Neural progenitor cell (in vitro differentiated cells): ENCODE data around the gene EPDR1.

Experiments used
- CTCF ChIP-seq: fragments of 200-600 bp; sonication (generic); IDR thresholded peaks from 2 replicates; pipeline ENCODE4 v1.5.1; 2017; ENCODE audit warnings: antibody characterized with exemption, mild to moderate bottlenecking
- EZH2 ChIP-seq: fragments of 200-600 bp; sonication (generic); IDR thresholded peaks from 2 replicates; pipeline ENCODE4 v1.6.1; 2017; ENCODE audit warnings: antibody characterized with exemption, mild to moderate bottlenecking, moderate library complexity
- EZH2phosphoT487 ChIP-seq: fragments of 200-600 bp; sonication (generic); IDR thresholded peaks from 2 replicates; pipeline ENCODE4 v1.6.1; 2017; ENCODE audit warnings: antibody characterized with exemption

DNA sequence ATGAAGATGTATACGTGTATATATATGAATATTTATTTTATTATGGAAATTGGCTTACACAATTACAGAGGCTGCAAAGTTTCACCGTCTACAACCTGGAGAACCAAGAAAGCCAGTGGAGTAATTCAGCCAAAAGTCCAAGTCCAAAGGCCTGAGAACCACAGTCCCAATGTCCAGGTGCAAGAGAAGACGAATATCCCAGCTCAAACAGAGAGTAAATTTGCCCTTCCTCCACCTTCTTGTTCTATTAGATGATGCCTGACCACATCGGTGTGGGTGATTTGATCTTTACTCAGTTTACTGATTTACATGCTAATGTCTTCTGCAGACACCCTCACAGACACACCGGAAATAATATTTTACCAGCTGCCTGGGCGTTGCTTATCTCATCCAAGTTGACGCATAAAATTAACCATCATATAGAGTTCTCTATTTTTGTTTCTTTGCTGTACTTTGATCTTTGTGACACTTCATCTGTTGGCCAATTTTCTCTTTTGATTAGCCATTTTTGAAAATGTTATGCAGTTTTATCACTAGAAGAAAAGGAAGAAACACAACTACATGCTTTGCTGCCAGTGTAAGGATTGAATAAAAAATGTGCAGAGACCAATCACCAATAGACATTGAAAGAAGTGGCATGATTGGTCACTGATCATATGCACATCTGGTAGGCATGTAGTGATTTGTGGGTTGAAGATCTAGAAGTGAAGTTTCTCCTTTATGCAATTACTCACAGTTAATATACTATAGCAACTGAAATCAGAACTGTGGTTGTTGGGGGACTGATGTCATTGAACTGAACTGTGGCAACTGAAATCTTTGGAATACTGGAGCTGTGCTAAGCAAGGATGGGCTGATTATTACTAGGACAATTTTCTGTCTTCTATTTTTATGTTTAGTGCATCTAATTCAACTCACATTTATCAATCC, 68.5 kb downstream of the EPDR1 start:
- TF ChIP-seq CTCF (no peak), EZH2 (no peak), EZH2phosphoT487 (no peak)
